HG03520 (cell line): ENCODE results near the gene TMA7.
"Not testable (repeated sequence)": the region's sequence is repeated elsewhere in the genome, so short reads cannot be mapped to it uniquely, and the experiment has no call there.

ENCODE experiments used
- ATAC-seq: cut with Tn5 transposase; IDR thresholded peaks from one replicate; pipeline ENCODE4 v1.9.1; 2021; ENCODE audit warnings: mild to moderate bottlenecking, moderate library complexity; ENCODE audit not compliant: unreplicated experiment

Gene TMA7

GRCh38 chr3:48465531-48466378 is 25.7 kb downstream of the TMA7 start:
- peak; percentile 73 for ATAC-seq

- ATAC-seq = peak; percentile 2
Observed at GRCh38 chr3:48466386-48467109, 26.5 kb downstream of the TMA7 start.

- ATAC-seq = no peak
Observed at GRCh38 chr3:48467110-48467454, 27.0 kb downstream of the TMA7 start.

- ATAC-seq = no peak
Observed at GRCh38 chr3:48467473-48468267, 27.6 kb downstream of the TMA7 start.

- no peak for ATAC-seq
Observed at GRCh38 chr3:48468329-48468731, 28.3 kb downstream of the TMA7 start.

- ATAC-seq = no peak
Observed at GRCh38 chr3:48469046-48469915, 29.2 kb downstream of the TMA7 start.

- ATAC-seq = no peak
Observed at GRCh38 chr3:48470286-48470685, 30.2 kb downstream of the TMA7 start.

- ATAC-seq = no peak
Observed at GRCh38 chr3:48472673-48472922, 32.5 kb downstream of the TMA7 start.

GRCh38 chr3:48472923-48473616 is 33.0 kb downstream of the TMA7 start:
- peak; percentile 76 for ATAC-seq

GRCh38 chr3:48473617-48473952 is 33.5 kb downstream of the TMA7 start:
- no peak for ATAC-seq

GRCh38 chr3:48474031-48474430 is 34.0 kb downstream of the TMA7 start:
- ATAC-seq = not testable (repeated sequence)

- ATAC-seq = no peak
Observed at GRCh38 chr3:48474619-48475018, 34.6 kb downstream of the TMA7 start.

- no peak for ATAC-seq
Observed at GRCh38 chr3:48475188-48475587, 35.1 kb downstream of the TMA7 start.

GRCh38 chr3:48476426-48477053 is 36.5 kb downstream of the TMA7 start:
- ATAC-seq = no peak

- ATAC-seq = no peak
Observed at GRCh38 chr3:48477959-48478520, 38.0 kb downstream of the TMA7 start.

GRCh38 chr3:48478626-48479555 is 38.8 kb downstream of the TMA7 start:
- ATAC-seq = no peak

- not testable (repeated sequence) for ATAC-seq
Observed at GRCh38 chr3:48480891-48481290, 40.8 kb downstream of the TMA7 start.

GRCh38 chr3:48482822-48483221 is 42.8 kb downstream of the TMA7 start:
- ATAC-seq = not testable (repeated sequence)
